HUES6 (cell line): Measurements from ENCODE around the gene FAR2.
"Not testable (repeated sequence)": the region's sequence is repeated elsewhere in the genome, so short reads cannot be mapped to it uniquely, and the experiment has no call there.

Experiments
- H3K27ac ChIP-seq: 2 replicates; pipeline ENCODE4 v1.7.0; 2013; ENCODE audit warnings: low read depth, mild to moderate bottlenecking, low read length, inconsistent platforms
- H3K27me3 ChIP-seq: 2 replicates; pipeline ENCODE4 v1.6.1; 2013; ENCODE audit warnings: low read length; ENCODE audit not compliant: control insufficient read depth, insufficient read depth
- H3K36me3 ChIP-seq: 2 replicates; pipeline ENCODE4 v1.6.1; 2013; ENCODE audit warnings: low read length; ENCODE audit not compliant: control insufficient read depth, insufficient read depth
- H3K4me1 ChIP-seq: 2 replicates; pipeline ENCODE4 v1.6.1; 2013; ENCODE audit warnings: low read length; ENCODE audit not compliant: control insufficient read depth, insufficient read depth
- H3K4me3 ChIP-seq: 2 replicates; pipeline ENCODE4 v1.5.1; 2013; ENCODE audit warnings: low read depth, low read length
- H3K9ac ChIP-seq: one replicate; pipeline ENCODE4 v1.6.1; 2013; ENCODE audit warnings: mild to moderate bottlenecking, low read length
- H3K9me3 ChIP-seq: 2 replicates; pipeline ENCODE4 v1.6.1; 2013; ENCODE audit warnings: low read depth, low read length; ENCODE audit not compliant: control insufficient read depth, insufficient read depth

FAR2 gene

GRCh38 chr12:29133680-29134079 is 15.4 kb upstream of the FAR2 start:
- Histone ChIP-seq H3K4me3 (no peak overlapping the region), H3K27ac (no peak overlapping the region), H3K36me3 (no peaks in the 10 kb centered on the region), H3K9ac (no peak overlapping the region), H3K9me3 (peaks cover 13% of the 10 kb centered on the region; the same call in 1 of the 2 replicates), H3K27me3 (no peaks in the 10 kb centered on the region), H3K4me1 (no peaks in the 10 kb centered on the region)

- not testable (repeated sequence) for H3K36me3 ChIP-seq, H3K9ac ChIP-seq, H3K4me3 ChIP-seq, H3K27ac ChIP-seq, H3K27me3 ChIP-seq, H3K4me1 ChIP-seq
- H3K9me3 ChIP-seq: peaks cover 20% of the 10 kb centered on the region; the same call in 1 of the 2 replicates
Measured at GRCh38 chr12:29138256-29138655, 10.8 kb upstream of the FAR2 start.

- not testable (repeated sequence) for H3K9ac ChIP-seq, H3K27ac ChIP-seq, H3K4me3 ChIP-seq
Measured at GRCh38 chr12:29138855-29139254, 10.2 kb upstream of the FAR2 start.

GRCh38 chr12:29145372-29146170 is 3.5 kb upstream of the FAR2 start:
- H3K4me1 ChIP-seq: peaks cover 22% of the 10 kb centered on the region

More at GRCh38 chr12:29138855-29139254, 10.2 kb upstream of the FAR2 start:
- H3K4me1 ChIP-seq, H3K27me3 ChIP-seq, H3K36me3 ChIP-seq: not testable (repeated sequence)
- peaks cover 14% of the 10 kb centered on the region; the same call in 1 of the 2 replicates for H3K9me3 ChIP-seq

GRCh38 chr12:29146196-29146595 is 2.9 kb upstream of the FAR2 start:
- Histone ChIP-seq H3K9ac (no peak overlapping the region), H3K4me1 (peaks cover 22% of the 10 kb centered on the region)

More at GRCh38 chr12:29145372-29146170, 3.5 kb upstream of the FAR2 start:
- Histone ChIP-seq H3K9ac (no peak overlapping the region), H3K4me3 (no peak overlapping the region), H3K36me3 (no peaks in the 10 kb centered on the region), H3K27ac (no peak overlapping the region), H3K9me3 (peaks cover 13% of the 10 kb centered on the region; the same call in 1 of the 2 replicates), H3K27me3 (peaks cover 18% of the 10 kb centered on the region)

GRCh38 chr12:29147731-29148595 is 1.1 kb upstream of the FAR2 start:
- Histone ChIP-seq H3K27ac (no peak overlapping the region), H3K27me3 (peaks cover 18% of the 10 kb centered on the region), H3K4me1 (peaks cover 31% of the 10 kb centered on the region), H3K9me3 (peaks cover 3% of the 10 kb centered on the region; the same call in 1 of the 2 replicates), H3K9ac (peak overlapping the region; percentile 80), H3K4me3 (peak overlapping the region; percentile 87), H3K36me3 (no peaks in the 10 kb centered on the region)

More at GRCh38 chr12:29146196-29146595, 2.9 kb upstream of the FAR2 start:
- Histone ChIP-seq H3K9me3 (peaks cover 10% of the 10 kb centered on the region; the same call in 1 of the 2 replicates), H3K36me3 (no peaks in the 10 kb centered on the region), H3K27me3 (peaks cover 18% of the 10 kb centered on the region), H3K27ac (no peak overlapping the region), H3K4me3 (no peak overlapping the region)

- peak overlapping the region; percentile 87 for H3K4me3 ChIP-seq
- peaks cover 18% of the 10 kb centered on the region for H3K27me3 ChIP-seq
- peaks cover 3% of the 10 kb centered on the region; the same call in 1 of the 2 replicates for H3K9me3 ChIP-seq
- no peaks in the 10 kb centered on the region for H3K36me3 ChIP-seq
- H3K4me1 ChIP-seq: peaks cover 37% of the 10 kb centered on the region
- H3K27ac ChIP-seq: 0 out of 2 replicates have a peak overlapping the region, but pooled peaks have one; percentile 44
- peak overlapping the region; percentile 80 for H3K9ac ChIP-seq
Measured at GRCh38 chr12:29148596-29148910, 525 bp upstream of the FAR2 start.

- Histone ChIP-seq H3K27me3 (peaks cover 18% of the 10 kb centered on the region), H3K4me1 (peaks cover 40% of the 10 kb centered on the region), H3K36me3 (no peaks in the 10 kb centered on the region), H3K9me3 (no peaks in the 10 kb centered on the region; the same call in 1 of the 2 replicates), H3K9ac (peak overlapping the region; percentile 80), H3K4me3 (peak overlapping the region; percentile 87), H3K27ac (peak overlapping the region; percentile 44; the same call in 1 of the 2 replicates)
Measured at GRCh38 chr12:29149691-29150281, 708 bp downstream of the FAR2 start.

GRCh38 chr12:29150462-29150861 is 1.4 kb downstream of the FAR2 start:
- H3K36me3 ChIP-seq: no peaks in the 10 kb centered on the region
- no peak overlapping the region for H3K9ac ChIP-seq
- H3K4me3 ChIP-seq: peak overlapping the region; percentile 87
- no peaks in the 10 kb centered on the region; the same call in 1 of the 2 replicates for H3K9me3 ChIP-seq
- peaks cover 18% of the 10 kb centered on the region for H3K27me3 ChIP-seq
- no peak overlapping the region for H3K27ac ChIP-seq
- H3K4me1 ChIP-seq: peaks cover 38% of the 10 kb centered on the region

GRCh38 chr12:29152223-29152868 is 3.3 kb downstream of the FAR2 start:
- Histone ChIP-seq H3K27ac (no peak overlapping the region), H3K9me3 (no peaks in the 10 kb centered on the region), H3K4me1 (peaks cover 27% of the 10 kb centered on the region), H3K4me3 (no peak overlapping the region), H3K36me3 (no peaks in the 10 kb centered on the region), H3K27me3 (peaks cover 18% of the 10 kb centered on the region), H3K9ac (no peak overlapping the region)
